Measurements from ENCODE around the gene BUD31.
"Not testable (repeated sequence)": the region's sequence is repeated elsewhere in the genome, so short reads cannot be mapped to it uniquely, and the experiment has no call there.

Gene BUD31
- 100 to 119 (median 112) reads per million in 4 donors for total RNA-seq

- peak; percentile 81 to 95 (median 88) for DNase-seq
Measured at GRCh38 chr7:99408379-99409191, at the start of gene BUD31, which contains the start of gene PDAP1. Gene BUD31 (plus strand): TSS chr7:99408969. CDS start chr7:99411093, 2,124 bp downstream. Gene PDAP1 (minus strand): TSS chr7:99408597. CDS start chr7:99408548, 49 bp downstream.

GRCh38 chr7:99359465-99360154 is 49.2 kb upstream of the BUD31 start:
- no peak for DNase-seq

- no peak for DNase-seq
Measured at GRCh38 chr7:99362801-99363200, 46.0 kb upstream of the BUD31 start.

- no peak for DNase-seq
Measured at GRCh38 chr7:99363286-99363685, 45.5 kb upstream of the BUD31 start.

GRCh38 chr7:99365318-99366141 is 43.2 kb upstream of the BUD31 start:
- peak; percentile 33 to 63 (median 58) for DNase-seq

- no peak for DNase-seq
Measured at GRCh38 chr7:99366646-99367045, 42.1 kb upstream of the BUD31 start.

- no peak for DNase-seq
Measured at GRCh38 chr7:99368750-99369389, 39.9 kb upstream of the BUD31 start.

- no peak for DNase-seq
Measured at GRCh38 chr7:99369767-99370391, 38.9 kb upstream of the BUD31 start.

- DNase-seq, result no peak
Measured at GRCh38 chr7:99371376-99371920, 37.3 kb upstream of the BUD31 start.

- DNase-seq, result no peak
Measured at GRCh38 chr7:99372275-99373090, 36.3 kb upstream of the BUD31 start.

- DNase-seq, result no peak
Measured at GRCh38 chr7:99373091-99374066, 35.4 kb upstream of the BUD31 start.

- DNase-seq, result peak; percentile 77 to 90 (median 83)
Measured at GRCh38 chr7:99374111-99375064, 34.4 kb upstream of the BUD31 start, which contains the start of gene ARPC1B. Gene ARPC1B (plus strand): TSS chr7:99374730. CDS start chr7:99385715, 10,985 bp downstream.

GRCh38 chr7:99375070-99375807 is 33.5 kb upstream of the BUD31 start:
- peak; percentile 50 to 80 (median 51) for DNase-seq

- DNase-seq, result peak; percentile 46 to 61 (median 57)
Measured at GRCh38 chr7:99379043-99379577, 29.7 kb upstream of the BUD31 start.

GRCh38 chr7:99379693-99380031 is 29.1 kb upstream of the BUD31 start:
- not testable (repeated sequence) for DNase-seq

- DNase-seq, result peak in 2 of 5 donors; percentile 29 to 58
Measured at GRCh38 chr7:99380032-99380822, 28.5 kb upstream of the BUD31 start.
